ENCODE results near the gene TMEM106C. TPM values are rescaled to one million over a fixed set of nuclear protein-coding genes. Genes with fewer than 3 reads are reported as not detected.
A peak's percentile ranks its signal among the peaks of the same experiment; 100 is the strongest.

The TMEM106C gene
- total and polyA plus RNA-seq, 2 of the 4 experiments (the other 2 are of a cell fraction) = 72.1 to 74.6 TPM

DNA sequence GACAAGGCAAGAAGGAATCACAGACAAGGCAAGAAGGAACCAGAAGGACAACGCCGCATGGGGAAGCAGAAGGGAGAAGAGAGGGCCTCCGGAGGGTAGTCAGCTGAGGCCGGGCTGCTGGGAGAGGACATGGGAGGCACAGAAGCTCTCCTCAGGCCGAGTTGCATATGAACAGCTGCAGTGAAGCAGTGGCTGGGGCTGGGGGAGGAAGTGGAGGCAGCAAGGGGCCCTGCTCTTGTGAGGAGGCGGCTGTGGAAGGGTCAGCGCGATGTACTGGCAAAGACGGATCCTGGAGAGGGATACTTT is 22.0 kb upstream of the TMEM106C start:
- CTCF ChIA-PET = no interaction called here
- POLR2A ChIA-PET (ENCODE audit: unreplicated experiment) = no interaction called here
- Histone ChIP-seq H2AFZ (replicated peaks; ENCODE audit: low read length, poor library complexity) (no peak overlapping the region), H3K36me3 (ENCODE audit: control insufficient read depth, insufficient read depth, low read length) (no peaks in the 10 kb centered on the region), H3K27me3 (ENCODE audit: control insufficient read depth, insufficient read depth, low read length) (peaks cover 14% of the 10 kb centered on the region), H4K91ac (ENCODE audit: insufficient read depth, low read depth, low read length) (no peak overlapping the region), H3K4me2 (ENCODE audit: low read depth, low read length) (no peak overlapping the region), H3K4ac (ENCODE audit: low read depth, low read length) (no peak overlapping the region), H3K9ac (ENCODE audit: low read depth, low read length) (no peak overlapping the region), H3K4me3 (ENCODE audit: insufficient read depth, low read depth, low read length) (no peak overlapping the region), H2BK120ac (ENCODE audit: low read depth, low read length) (no peak overlapping the region), H2BK15ac (ENCODE audit: low read depth, low read length) (no peak overlapping the region), H3K9me1 (ENCODE audit: insufficient read depth, low read length) (peaks cover 10% of the 10 kb centered on the region; the same call in 1 of the 2 replicates), H2AK9ac (replicated peaks; ENCODE audit: low read depth, low read length, poor library complexity) (no peak overlapping the region), H3K4me1 (ENCODE audit: control insufficient read depth, insufficient read depth, low read length) (peaks cover 5% of the 10 kb centered on the region), H3K23ac (ENCODE audit: low read depth, low read length) (no peak overlapping the region), H3K14ac (replicated peaks; ENCODE audit: low read depth, low read length) (no peak overlapping the region), H4K5ac (ENCODE audit: low read depth, low read length) (no peak overlapping the region), H3K27ac (ENCODE audit: insufficient read depth, low read length) (no peak overlapping the region), H3K56ac (ENCODE audit: extremely low read depth, insufficient read depth, low read length) (no peak overlapping the region), H3K79me1 (ENCODE audit: low read depth in 1 of 2, low read length in 2 of 2) (no peaks in the 10 kb centered on the region), H4K8ac (ENCODE audit: low read depth in 2 of 2, low read length in 2 of 2) (no peak overlapping the region), H2BK20ac (ENCODE audit: low read depth, low read length) (no peak overlapping the region), H3K18ac (ENCODE audit: low read depth, low read length) (no peak overlapping the region), H4K20me1 (ENCODE audit: insufficient read depth, low read length) (no peaks in the 10 kb centered on the region; the same call in 1 of the 2 replicates), H3K9me3 (ENCODE audit: control insufficient read depth, insufficient read depth, low read length) (no peaks in the 10 kb centered on the region), H2BK5ac (ENCODE audit: low read depth, low read length, poor library complexity, severe bottlenecking) (no peak overlapping the region), H2AK5ac (ENCODE audit: low read depth, low read length) (peak overlapping the region; percentile 43; the same call in 1 of the 2 replicates)
- intact Hi-C loops (cut with micrococcal nuclease) = no loop called here
- in situ Hi-C loops (cut with MboI; ENCODE audit: low sequenced_read_pairs) = no loop called here
- 100% methylated on average over 8 of the region's 9 CpGs; no CpG with 5 or more reads in 1 of the 2 experiments for WGBS, 2 experiments (ENCODE audit: extremely low coverage in 2 of 2, insufficient read length in 1 of 2)
- TF ChIP-seq, protein P1, sequence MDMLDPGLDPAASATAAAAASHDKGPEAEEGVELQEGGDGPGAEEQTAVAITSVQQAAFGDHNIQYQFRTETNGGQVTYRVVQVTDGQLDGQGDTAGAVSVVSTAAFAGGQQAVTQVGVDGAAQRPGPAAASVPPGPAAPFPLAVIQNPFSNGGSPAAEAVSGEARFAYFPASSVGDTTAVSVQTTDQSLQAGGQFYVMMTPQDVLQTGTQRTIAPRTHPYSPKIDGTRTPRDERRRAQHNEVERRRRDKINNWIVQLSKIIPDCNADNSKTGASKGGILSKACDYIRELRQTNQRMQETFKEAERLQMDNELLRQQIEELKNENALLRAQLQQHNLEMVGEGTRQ (IDR thresholded peaks at IDR 0.05; ENCODE audit: low read depth, low read length) = no peak
- TF ChIP-seq MXI1 (IDR thresholded peaks at IDR 0.05; ENCODE audit: borderline replicate concordance, low read depth, low read length) = no peak
- no peak for TF ChIP-seq RFX5 (IDR thresholded peaks at IDR 0.05; ENCODE audit: low read depth, low read length)
- TF ChIP-seq CHD1 (IDR thresholded peaks at IDR 0.05; ENCODE audit: low read depth, low read length) = no peak
- no peak for TF ChIP-seq RCOR1 (IDR thresholded peaks at IDR 0.05; ENCODE audit: insufficient replicate concordance, low read length)
- no peak for TF ChIP-seq MAFK (IDR thresholded peaks at IDR 0.05; ENCODE audit: low read depth, low read length)
- no peak for TF ChIP-seq RAD21 (IDR thresholded peaks at IDR 0.05; ENCODE audit: low read length)
- TF ChIP-seq FOS (IDR thresholded peaks at IDR 0.05; ENCODE audit: low read depth, low read length) = no peak
- TF ChIP-seq BHLHE40 (IDR thresholded peaks at IDR 0.05; ENCODE audit: low read depth, low read length) = no peak
- TF ChIP-seq CEBPB (IDR thresholded peaks at IDR 0.05; ENCODE audit: low read depth, low read length) = no peak
- TF ChIP-seq, protein P2, sequence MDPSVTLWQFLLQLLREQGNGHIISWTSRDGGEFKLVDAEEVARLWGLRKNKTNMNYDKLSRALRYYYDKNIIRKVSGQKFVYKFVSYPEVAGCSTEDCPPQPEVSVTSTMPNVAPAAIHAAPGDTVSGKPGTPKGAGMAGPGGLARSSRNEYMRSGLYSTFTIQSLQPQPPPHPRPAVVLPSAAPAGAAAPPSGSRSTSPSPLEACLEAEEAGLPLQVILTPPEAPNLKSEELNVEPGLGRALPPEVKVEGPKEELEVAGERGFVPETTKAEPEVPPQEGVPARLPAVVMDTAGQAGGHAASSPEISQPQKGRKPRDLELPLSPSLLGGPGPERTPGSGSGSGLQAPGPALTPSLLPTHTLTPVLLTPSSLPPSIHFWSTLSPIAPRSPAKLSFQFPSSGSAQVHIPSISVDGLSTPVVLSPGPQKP (IDR thresholded peaks at IDR 0.05; ENCODE audit: borderline replicate concordance, low read depth, low read length) = no peak
- TF ChIP-seq, protein P3, sequence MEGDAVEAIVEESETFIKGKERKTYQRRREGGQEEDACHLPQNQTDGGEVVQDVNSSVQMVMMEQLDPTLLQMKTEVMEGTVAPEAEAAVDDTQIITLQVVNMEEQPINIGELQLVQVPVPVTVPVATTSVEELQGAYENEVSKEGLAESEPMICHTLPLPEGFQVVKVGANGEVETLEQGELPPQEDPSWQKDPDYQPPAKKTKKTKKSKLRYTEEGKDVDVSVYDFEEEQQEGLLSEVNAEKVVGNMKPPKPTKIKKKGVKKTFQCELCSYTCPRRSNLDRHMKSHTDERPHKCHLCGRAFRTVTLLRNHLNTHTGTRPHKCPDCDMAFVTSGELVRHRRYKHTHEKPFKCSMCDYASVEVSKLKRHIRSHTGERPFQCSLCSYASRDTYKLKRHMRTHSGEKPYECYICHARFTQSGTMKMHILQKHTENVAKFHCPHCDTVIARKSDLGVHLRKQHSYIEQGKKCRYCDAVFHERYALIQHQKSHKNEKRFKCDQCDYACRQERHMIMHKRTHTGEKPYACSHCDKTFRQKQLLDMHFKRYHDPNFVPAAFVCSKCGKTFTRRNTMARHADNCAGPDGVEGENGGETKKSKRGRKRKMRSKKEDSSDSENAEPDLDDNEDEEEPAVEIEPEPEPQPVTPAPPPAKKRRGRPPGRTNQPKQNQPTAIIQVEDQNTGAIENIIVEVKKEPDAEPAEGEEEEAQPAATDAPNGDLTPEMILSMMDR (conservative IDR thresholded peaks at IDR 0.05; ENCODE audit: low read depth, low read length) = no peak
- no peak for TF ChIP-seq SMC3 (IDR thresholded peaks at IDR 0.05; ENCODE audit: low read depth, low read length)
- TF ChIP-seq NFE2L2 (IDR thresholded peaks at IDR 0.05; ENCODE audit: low read depth, low read length) = no peak
- TF ChIP-seq POLR2A (IDR thresholded peaks at IDR 0.05; ENCODE audit: low read depth, low read length) = no peak
- no peak for TF ChIP-seq MAZ (IDR thresholded peaks at IDR 0.05; ENCODE audit: borderline replicate concordance, low read depth, low read length)
- ATAC-seq (ENCODE audit: low read depth) (no peak), DNase-seq (no peak)
- no TSS peak for BruUV-seq (replicated peaks)
- dilution Hi-C loops (cut with HindIII; ENCODE audit: low sequenced_read_pairs, unreplicated experiment) = no loop called here

All from IMR-90 (cell line).